HCT116 (cell line): ENCODE measurements around the gene DENND1A. TPM values are rescaled to one million over a fixed set of nuclear protein-coding genes. Genes with fewer than 3 reads are reported as not detected.

Experiments used
- ATAC-seq: fragments of 200-7000 bp; cut with Tn5 transposase; 2 replicates; pipeline ENCODE4 v1.9.1; 2020; ENCODE audit warnings: mild to moderate bottlenecking, moderate library complexity
- BruUV-seq: library from RNA; stranded (reverse); fragments of 400-500 nt; replicated peaks from 2 replicates; lab custom pipeline; 2021; lab: Mats Ljungman, UMichigan
- CTCF ChIA-PET: fragments of 300-600 bp; sonication (Branson Sonifier 250); formaldehyde crosslinking; loops from one replicate; lab custom pipeline; 2021; ENCODE audit warnings: antibody characterized with exemption; lab: Charles Lee
- POLR2A ChIA-PET: fragments of 300-600, 350-600 bp; sonication (Branson Sonifier 250); formaldehyde crosslinking; loops from one replicate; lab custom pipeline; 2021; ENCODE audit warnings: antibody characterized with exemption; lab: Charles Lee
- RAD21 ChIA-PET, 2 experiments: fragments of 300-600 bp; sonication (Branson Sonifier 250); formaldehyde crosslinking; loops; one replicate each; lab custom pipeline; 2023; ENCODE audit warnings: low total read pairs in 2 of 2; ENCODE audit not compliant: uncharacterized antibody in 2 of 2, unreplicated experiment in 2 of 2, low non-redundant PET in 1 of 2; lab: Charles Lee
- DNase-seq: peaks from one replicate; pipeline ENCODE4 v3.0.0-alpha.2; 2010; ENCODE audit warnings: low read depth, low spot score
- H2AFZ ChIP-seq: fragments of 200-600 bp; shearing (Covaris generic), sonication (generic); 2 replicates; pipeline ENCODE4 v1.6.1; 2017; ENCODE audit warnings: low read depth, mixed run types, mixed read lengths, antibody characterized with exemption, low read length; ENCODE audit not compliant: poor library complexity, severe bottlenecking
- H3K27ac ChIP-seq: 2 replicates; pipeline ENCODE4 v1.5.1; 2012; ENCODE audit warnings: low read depth, low read length
- H3K27me3 ChIP-seq: fragments of 200-600 bp; sonication (generic); 2 replicates; pipeline ENCODE4 v1.6.1; 2016; ENCODE audit warnings: mixed run types, low read length, mixed read lengths; ENCODE audit not compliant: insufficient read depth
- H3K36me3 ChIP-seq, 2 experiments: fragments of 200-500 bp in 1 of 2; fragments of 200-600 bp in 1 of 2; sonication (Bioruptor generic) in 1 of 2; sonication (generic) in 1 of 2; 2 replicates each; pipeline versions ENCODE4 v1.5.1 to v1.6.1; 2014 to 2016; ENCODE audit warnings: low read length in 2 of 2, inconsistent platforms in 1 of 2, mixed read lengths in 1 of 2, mixed run types in 1 of 2; ENCODE audit not compliant: insufficient read depth in 2 of 2, control insufficient read depth in 1 of 2
- H3K4me1 ChIP-seq, 2 experiments: fragments of 200-600 bp in 1 of 2; sonication (generic) in 1 of 2; 2 replicates each; pipeline versions ENCODE4 v1.5.1 to v1.6.1; 2012 to 2017; ENCODE audit warnings: low read length in 2 of 2, inconsistent platforms in 1 of 2, mild to moderate bottlenecking in 1 of 2, mixed read lengths in 1 of 2, mixed run types in 1 of 2, moderate library complexity in 1 of 2; ENCODE audit not compliant: insufficient read depth in 2 of 2, control insufficient read depth in 1 of 2
- H3K4me2 ChIP-seq: fragments of 200-600 bp; sonication (generic); 2 replicates; pipeline ENCODE4 v1.6.1; 2017; ENCODE audit warnings: mixed run types, low read length, mixed read lengths
- H3K4me3 ChIP-seq, 2 experiments: fragments of 200-600 bp in 1 of 2; sonication (generic) in 1 of 2; replicated peaks in 1 of 2; 2 replicates each; pipeline ENCODE4 v1.5.1; 2011 to 2016; ENCODE audit warnings: low read length in 2 of 2, control low read depth in 1 of 2, low read depth in 1 of 2, mild to moderate bottlenecking in 1 of 2, mixed read lengths in 1 of 2, mixed run types in 1 of 2
- H3K79me2 ChIP-seq: fragments of 200-600 bp; sonication (generic); 2 replicates; pipeline ENCODE4 v1.6.1; 2017; ENCODE audit warnings: mild to moderate bottlenecking, mixed run types, low read length, moderate library complexity, mixed read lengths; ENCODE audit not compliant: insufficient read depth
- H3K9ac ChIP-seq: fragments of 200-600 bp; sonication (generic); 2 replicates; pipeline ENCODE4 v1.6.1; 2016; ENCODE audit warnings: low read length, mixed read lengths
- H3K9me2 ChIP-seq: fragments of 200-600 bp; sonication (generic), shearing (Covaris generic); 2 replicates; pipeline ENCODE4 v1.6.1; 2017; ENCODE audit warnings: mixed run types, mild to moderate bottlenecking, moderate library complexity; ENCODE audit not compliant: insufficient read depth
- H3K9me3 ChIP-seq, 2 experiments: fragments of 200-500 bp in 1 of 2; fragments of 200-600 bp in 1 of 2; sonication (Bioruptor generic) in 1 of 2; sonication (generic) in 1 of 2; 2 replicates each; pipeline ENCODE4 v1.6.1; 2014 to 2017; ENCODE audit warnings: low read length in 2 of 2, mixed read lengths in 2 of 2, inconsistent platforms in 1 of 2, low read depth in 1 of 2, mild to moderate bottlenecking in 1 of 2, mixed run types in 1 of 2, moderate library complexity in 1 of 2; ENCODE audit not compliant: control insufficient read depth in 1 of 2, insufficient read depth in 1 of 2
- H4K20me1 ChIP-seq: fragments of 200-600 bp; sonication (generic), shearing (Covaris generic); 2 replicates; pipeline ENCODE4 v1.6.1; 2017; ENCODE audit warnings: mixed run types, mild to moderate bottlenecking, moderate library complexity; ENCODE audit not compliant: insufficient read depth
- CBX3 ChIP-seq: IDR thresholded peaks from 2 replicates; pipeline ENCODE4 v1.6.1; 2012; ENCODE audit warnings: low read depth
- CEBPB ChIP-seq: IDR thresholded peaks from 2 replicates; pipeline ENCODE4 v1.6.1; 2012; ENCODE audit warnings: low read depth
- EGR1 ChIP-seq: IDR thresholded peaks from 2 replicates; pipeline ENCODE4 v1.6.1; 2012; ENCODE audit warnings: low read depth
- EZH2 ChIP-seq: fragments of 200-600 bp; sonication (generic); IDR thresholded peaks from 2 replicates; pipeline ENCODE4 v1.6.1; 2017; ENCODE audit warnings: antibody characterized with exemption, mixed run types
- EZH2phosphoT487 ChIP-seq: fragments of 200-600 bp; IDR thresholded peaks from 2 replicates; pipeline ENCODE4 v1.6.1; 2018; ENCODE audit warnings: antibody characterized with exemption, borderline replicate concordance
- JUND ChIP-seq: IDR thresholded peaks from 2 replicates; pipeline ENCODE4 v1.6.1; 2012
- POLR2A ChIP-seq: IDR thresholded peaks from 2 replicates; pipeline ENCODE4 v1.7.0; 2011; ENCODE audit warnings: borderline replicate concordance; ENCODE audit not compliant: insufficient read depth, insufficient read length; ENCODE audit errors: extremely low read depth
- POLR2AphosphoS5 ChIP-seq: IDR thresholded peaks from 2 replicates; pipeline ENCODE4 v1.6.1; 2011; ENCODE audit warnings: mild to moderate bottlenecking, low read depth, low read length, moderate library complexity
- RAD21 ChIP-seq: IDR thresholded peaks from 2 replicates; pipeline ENCODE4 v1.6.1; 2012; ENCODE audit warnings: low read depth, mild to moderate bottlenecking
- SIN3A ChIP-seq: IDR thresholded peaks from 2 replicates; pipeline ENCODE4 v1.6.1; 2012; ENCODE audit warnings: low read depth
- SP1 ChIP-seq: IDR thresholded peaks from 2 replicates; pipeline ENCODE4 v1.6.1; 2012; ENCODE audit warnings: low read depth
- YY1 ChIP-seq: IDR thresholded peaks from 2 replicates; pipeline ENCODE4 v1.6.1; 2011; ENCODE audit warnings: low read length, low read depth, moderate library complexity, mild to moderate bottlenecking; ENCODE audit not compliant: insufficient replicate concordance; ENCODE audit errors: extremely low read depth
- ZFX ChIP-seq: fragments of 450-650 bp; IDR thresholded peaks from 2 replicates; pipeline ENCODE4 v1.6.1; 2017
- intact Hi-C: fragments of 100-400 bp; cut with micrococcal nuclease; formaldehyde crosslinking; loops from 2 replicates; pipeline ENCODE4 v1.10.0; 2022
- total RNA-seq: library from RNA; stranded (reverse); gene quantifications from one replicate; pipeline ENCODE4 v1.2.1, GENCODE V29; 2021; ENCODE audit not compliant: unreplicated experiment
- TF ChIP-seq, protein P1 (sequence below): IDR thresholded peaks from 2 replicates; pipeline ENCODE4 v1.6.1; 2012
- TF ChIP-seq, protein P2 (sequence below): IDR thresholded peaks from 2 replicates; pipeline ENCODE4 v1.6.1; 2012; ENCODE audit warnings: low read depth
- TF ChIP-seq, protein P3 (sequence below): IDR thresholded peaks from 2 replicates; pipeline ENCODE4 v1.6.1; 2012
- TF ChIP-seq, protein P4 (sequence below): IDR thresholded peaks from 2 replicates; pipeline ENCODE4 v1.6.1; 2011; ENCODE audit warnings: mild to moderate bottlenecking, low read length, moderate library complexity; ENCODE audit not compliant: insufficient replicate concordance; ENCODE audit errors: extremely low read depth

Gene DENND1A
- total RNA-seq, 1 experiment from 2014 or later: 33.0 TPM

DNA sequence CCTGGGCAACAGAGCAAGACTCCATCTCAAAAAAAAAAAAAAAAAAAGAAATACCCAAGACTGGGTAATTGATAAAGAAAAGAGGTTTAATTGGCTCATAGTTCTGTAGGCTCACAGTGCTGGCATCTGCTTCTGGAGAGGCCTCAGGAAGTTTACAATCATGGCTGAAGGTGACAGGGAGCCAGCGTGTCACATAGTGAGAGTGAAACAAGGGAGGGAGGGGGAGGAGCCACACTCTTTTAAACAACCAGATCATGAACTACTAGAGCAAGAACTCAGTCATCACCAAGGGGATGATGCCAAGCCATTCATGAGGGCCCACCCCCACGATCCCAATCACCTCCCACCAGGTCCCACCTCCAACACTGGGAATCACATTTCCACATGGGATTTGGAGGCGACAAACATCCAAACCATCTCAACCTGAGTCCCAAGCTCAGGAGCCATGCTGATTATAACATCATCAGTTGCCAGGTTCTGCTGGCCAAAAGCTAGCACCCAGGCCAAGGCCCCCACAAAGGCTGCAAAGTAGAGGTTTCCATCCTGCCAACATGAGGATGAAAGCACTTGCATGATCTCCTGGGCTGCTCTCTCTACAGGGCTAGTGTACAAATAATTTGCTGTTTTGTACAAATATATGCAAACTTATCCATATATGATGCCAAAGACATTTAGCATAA, 15.3 kb downstream of the DENND1A start:
- H3K9me2 ChIP-seq: no peaks in the 10 kb centered on the region
- H3K4me3 ChIP-seq: no peak overlapping the region
- peaks cover 43% of the 10 kb centered on the region for H3K79me2 ChIP-seq
- H3K27ac ChIP-seq: no peak overlapping the region
- H3K36me3 ChIP-seq: no peaks in the 10 kb centered on the region
- no peak for TF ChIP-seq YY1
- TF ChIP-seq CEBPB: no peak
- TF ChIP-seq, protein P1, sequence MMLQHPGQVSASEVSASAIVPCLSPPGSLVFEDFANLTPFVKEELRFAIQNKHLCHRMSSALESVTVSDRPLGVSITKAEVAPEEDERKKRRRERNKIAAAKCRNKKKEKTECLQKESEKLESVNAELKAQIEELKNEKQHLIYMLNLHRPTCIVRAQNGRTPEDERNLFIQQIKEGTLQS: no peak
- TF ChIP-seq, protein P2, sequence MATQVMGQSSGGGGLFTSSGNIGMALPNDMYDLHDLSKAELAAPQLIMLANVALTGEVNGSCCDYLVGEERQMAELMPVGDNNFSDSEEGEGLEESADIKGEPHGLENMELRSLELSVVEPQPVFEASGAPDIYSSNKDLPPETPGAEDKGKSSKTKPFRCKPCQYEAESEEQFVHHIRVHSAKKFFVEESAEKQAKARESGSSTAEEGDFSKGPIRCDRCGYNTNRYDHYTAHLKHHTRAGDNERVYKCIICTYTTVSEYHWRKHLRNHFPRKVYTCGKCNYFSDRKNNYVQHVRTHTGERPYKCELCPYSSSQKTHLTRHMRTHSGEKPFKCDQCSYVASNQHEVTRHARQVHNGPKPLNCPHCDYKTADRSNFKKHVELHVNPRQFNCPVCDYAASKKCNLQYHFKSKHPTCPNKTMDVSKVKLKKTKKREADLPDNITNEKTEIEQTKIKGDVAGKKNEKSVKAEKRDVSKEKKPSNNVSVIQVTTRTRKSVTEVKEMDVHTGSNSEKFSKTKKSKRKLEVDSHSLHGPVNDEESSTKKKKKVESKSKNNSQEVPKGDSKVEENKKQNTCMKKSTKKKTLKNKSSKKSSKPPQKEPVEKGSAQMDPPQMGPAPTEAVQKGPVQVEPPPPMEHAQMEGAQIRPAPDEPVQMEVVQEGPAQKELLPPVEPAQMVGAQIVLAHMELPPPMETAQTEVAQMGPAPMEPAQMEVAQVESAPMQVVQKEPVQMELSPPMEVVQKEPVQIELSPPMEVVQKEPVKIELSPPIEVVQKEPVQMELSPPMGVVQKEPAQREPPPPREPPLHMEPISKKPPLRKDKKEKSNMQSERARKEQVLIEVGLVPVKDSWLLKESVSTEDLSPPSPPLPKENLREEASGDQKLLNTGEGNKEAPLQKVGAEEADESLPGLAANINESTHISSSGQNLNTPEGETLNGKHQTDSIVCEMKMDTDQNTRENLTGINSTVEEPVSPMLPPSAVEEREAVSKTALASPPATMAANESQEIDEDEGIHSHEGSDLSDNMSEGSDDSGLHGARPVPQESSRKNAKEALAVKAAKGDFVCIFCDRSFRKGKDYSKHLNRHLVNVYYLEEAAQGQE: no peak
- no peak for TF ChIP-seq JUND
- TF ChIP-seq, protein P3, sequence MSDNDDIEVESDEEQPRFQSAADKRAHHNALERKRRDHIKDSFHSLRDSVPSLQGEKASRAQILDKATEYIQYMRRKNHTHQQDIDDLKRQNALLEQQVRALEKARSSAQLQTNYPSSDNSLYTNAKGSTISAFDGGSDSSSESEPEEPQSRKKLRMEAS: no peak
- no peak for TF ChIP-seq SP1
- no peak for TF ChIP-seq POLR2A
- TF ChIP-seq POLR2AphosphoS5: no peak
- TF ChIP-seq SIN3A: no peak
- no peak for TF ChIP-seq ZFX
- TF ChIP-seq RAD21: no peak
- TF ChIP-seq CBX3: no peak
- no peak for TF ChIP-seq EZH2phosphoT487
- TF ChIP-seq, protein P4, sequence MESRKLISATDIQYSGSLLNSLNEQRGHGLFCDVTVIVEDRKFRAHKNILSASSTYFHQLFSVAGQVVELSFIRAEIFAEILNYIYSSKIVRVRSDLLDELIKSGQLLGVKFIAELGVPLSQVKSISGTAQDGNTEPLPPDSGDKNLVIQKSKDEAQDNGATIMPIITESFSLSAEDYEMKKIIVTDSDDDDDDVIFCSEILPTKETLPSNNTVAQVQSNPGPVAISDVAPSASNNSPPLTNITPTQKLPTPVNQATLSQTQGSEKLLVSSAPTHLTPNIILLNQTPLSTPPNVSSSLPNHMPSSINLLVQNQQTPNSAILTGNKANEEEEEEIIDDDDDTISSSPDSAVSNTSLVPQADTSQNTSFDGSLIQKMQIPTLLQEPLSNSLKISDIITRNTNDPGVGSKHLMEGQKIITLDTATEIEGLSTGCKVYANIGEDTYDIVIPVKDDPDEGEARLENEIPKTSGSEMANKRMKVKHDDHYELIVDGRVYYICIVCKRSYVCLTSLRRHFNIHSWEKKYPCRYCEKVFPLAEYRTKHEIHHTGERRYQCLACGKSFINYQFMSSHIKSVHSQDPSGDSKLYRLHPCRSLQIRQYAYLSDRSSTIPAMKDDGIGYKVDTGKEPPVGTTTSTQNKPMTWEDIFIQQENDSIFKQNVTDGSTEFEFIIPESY: no peak
- no peak for TF ChIP-seq EGR1
- TF ChIP-seq EZH2: no peak
- ChIA-PET POLR2A (no interaction called here), CTCF (no interaction called here), RAD21 (no interaction called here)
- no peaks in the 10 kb centered on the region for H3K27me3 ChIP-seq
- no peak overlapping the region for H3K4me2 ChIP-seq
- intact Hi-C loops: no loop called here
- ATAC-seq (no peak), DNase-seq (no peak)
- no peaks in the 10 kb centered on the region for H3K9me3 ChIP-seq
- no peak overlapping the region for H3K9ac ChIP-seq
- H3K4me1 ChIP-seq: no peaks in the 10 kb centered on the region
- H2AFZ ChIP-seq: no peak overlapping the region
- H4K20me1 ChIP-seq: no peaks in the 10 kb centered on the region; the same call in 1 of the 2 replicates
- no TSS peak for BruUV-seq
